Measurements from ENCODE around the gene DIS3L2.

Gene DIS3L2

GRCh38 chr2:232229911-232230310 is 268.4 kb downstream of the DIS3L2 start:
- DNase-seq (ENCODE audit: low read depth): peak; percentile 16

GRCh38 chr2:232230560-232230959 is 269.0 kb downstream of the DIS3L2 start:
- peak; percentile 1 for DNase-seq (ENCODE audit: low read depth)

- no peak for DNase-seq (ENCODE audit: low read depth)
These were observed 270.0 kb downstream of the DIS3L2 start for GRCh38 chr2:232231554-232231953.

- no peak for DNase-seq (ENCODE audit: low read depth)
These were observed 271.4 kb downstream of the DIS3L2 start for GRCh38 chr2:232232915-232233314.

GRCh38 chr2:232234922-232235615 is 273.6 kb downstream of the DIS3L2 start:
- no peak for DNase-seq (ENCODE audit: low read depth)

GRCh38 chr2:232235716-232236115 is 274.2 kb downstream of the DIS3L2 start:
- DNase-seq (ENCODE audit: low read depth): no peak

GRCh38 chr2:232236200-232236599 is 274.7 kb downstream of the DIS3L2 start:
- no peak for DNase-seq (ENCODE audit: low read depth)

GRCh38 chr2:232237464-232237863 is 276.0 kb downstream of the DIS3L2 start:
- DNase-seq (ENCODE audit: low read depth): no peak

GRCh38 chr2:232238108-232238507 is 276.6 kb downstream of the DIS3L2 start:
- DNase-seq (ENCODE audit: low read depth): no peak

- DNase-seq (ENCODE audit: low read depth): no peak
These were observed 277.1 kb downstream of the DIS3L2 start for GRCh38 chr2:232238596-232238995.

GRCh38 chr2:232239951-232240681 is 278.6 kb downstream of the DIS3L2 start:
- DNase-seq (ENCODE audit: low read depth): no peak

- no peak for DNase-seq (ENCODE audit: low read depth)
These were observed 279.4 kb downstream of the DIS3L2 start for GRCh38 chr2:232240906-232241305.

- DNase-seq (ENCODE audit: low read depth): no peak
These were observed 280.8 kb downstream of the DIS3L2 start for GRCh38 chr2:232242316-232242715.

GRCh38 chr2:232245111-232245510 is 283.6 kb downstream of the DIS3L2 start:
- no peak for DNase-seq (ENCODE audit: low read depth)

GRCh38 chr2:232246245-232246644 is 284.7 kb downstream of the DIS3L2 start:
- DNase-seq (ENCODE audit: low read depth): no peak

GRCh38 chr2:232249096-232249495 is 287.6 kb downstream of the DIS3L2 start:
- DNase-seq (ENCODE audit: low read depth): no peak

- no peak for DNase-seq (ENCODE audit: low read depth)
These were observed 289.0 kb downstream of the DIS3L2 start for GRCh38 chr2:232250246-232251175.

- no peak for DNase-seq (ENCODE audit: low read depth)
These were observed 293.5 kb downstream of the DIS3L2 start for GRCh38 chr2:232255033-232255432.

- DNase-seq (ENCODE audit: low read depth): peak; percentile 50
These were observed 298.6 kb downstream of the DIS3L2 start for GRCh38 chr2:232260075-232260474.

GRCh38 chr2:232261776-232262175 is 300.3 kb downstream of the DIS3L2 start:
- no peak for DNase-seq (ENCODE audit: low read depth)

- no peak for DNase-seq (ENCODE audit: low read depth)
These were observed 301.8 kb downstream of the DIS3L2 start for GRCh38 chr2:232263295-232263694.

GRCh38 chr2:232264081-232264480 is 302.6 kb downstream of the DIS3L2 start:
- DNase-seq (ENCODE audit: low read depth): no peak

- DNase-seq (ENCODE audit: low read depth): no peak
These were observed 303.8 kb downstream of the DIS3L2 start for GRCh38 chr2:232265329-232265728.

All from fibroblast of the conjunctiva (primary cell).